ENCODE results near the gene TAOK3.
"Not testable (repeated sequence)": the region's sequence is repeated elsewhere in the genome, so short reads cannot be mapped to it uniquely, and the experiment has no call there.

TAOK3 gene

GRCh38 chr12:118357257-118358007, 15.3 kb downstream of the TAOK3 start:
- Mint-ChIP-seq H3K9me3 (peaks cover 4% of the 10 kb centered on the region), H3K4me3 (no peak overlapping the region), H3K27me3 (ENCODE audit: low read depth) (peaks cover 3% of the 10 kb centered on the region), H3K4me1 (peaks cover 14% of the 10 kb centered on the region), H3K27ac (peak overlapping the region; percentile 51 to 89 (median 65)), H3K36me3 (ENCODE audit: low read depth) (no peaks in the 10 kb centered on the region)
- no peak for TF ChIP-seq CTCF (IDR thresholded peaks at IDR 0.05; ENCODE audit: unreplicated experiment in 3 of 3)

GRCh38 chr12:118356809-118357256, 15.9 kb downstream of the TAOK3 start:
- H3K36me3 Mint-ChIP-seq (ENCODE audit: low read depth): no peaks in the 10 kb centered on the region
- H3K4me1 Mint-ChIP-seq: peaks cover 14% of the 10 kb centered on the region
- H3K4me3 Mint-ChIP-seq: no peak overlapping the region
- no peaks in the 10 kb centered on the region for H3K27me3 Mint-ChIP-seq (ENCODE audit: low read depth)
- peak overlapping the region; percentile 51 to 89 (median 65) for H3K27ac Mint-ChIP-seq
- no peak for TF ChIP-seq CTCF (IDR thresholded peaks at IDR 0.05; ENCODE audit: unreplicated experiment in 3 of 3)
- peaks cover 4% of the 10 kb centered on the region for H3K9me3 Mint-ChIP-seq

GRCh38 chr12:118355843-118356242, 16.9 kb downstream of the TAOK3 start:
- Mint-ChIP-seq H3K36me3 (ENCODE audit: low read depth) (no peaks in the 10 kb centered on the region), H3K4me3 (no peak overlapping the region), H3K4me1 (peaks cover 14% of the 10 kb centered on the region), H3K27ac (no peak overlapping the region), H3K9me3 (peaks cover 4% of the 10 kb centered on the region), H3K27me3 (ENCODE audit: low read depth) (no peaks in the 10 kb centered on the region)
- no peak for TF ChIP-seq CTCF (IDR thresholded peaks at IDR 0.05; ENCODE audit: unreplicated experiment in 3 of 3)

GRCh38 chr12:118354903-118355302, 17.8 kb downstream of the TAOK3 start:
- TF ChIP-seq CTCF (IDR thresholded peaks at IDR 0.05; ENCODE audit: unreplicated experiment in 3 of 3): no peak
- H3K27me3 Mint-ChIP-seq (ENCODE audit: low read depth): no peaks in the 10 kb centered on the region
- H3K9me3 Mint-ChIP-seq: peaks cover 4% of the 10 kb centered on the region
- peaks cover 14% of the 10 kb centered on the region for H3K4me1 Mint-ChIP-seq
- H3K4me3 Mint-ChIP-seq: no peak overlapping the region
- no peaks in the 10 kb centered on the region for H3K36me3 Mint-ChIP-seq (ENCODE audit: low read depth)
- H3K27ac Mint-ChIP-seq: no peak overlapping the region

GRCh38 chr12:118354503-118354902, 18.2 kb downstream of the TAOK3 start:
- H3K9me3 Mint-ChIP-seq; H3K36me3 Mint-ChIP-seq (ENCODE audit: low read depth); H3K27ac Mint-ChIP-seq; H3K27me3 Mint-ChIP-seq (ENCODE audit: low read depth); H3K4me3 Mint-ChIP-seq: not testable (repeated sequence)
- H3K4me1 Mint-ChIP-seq: peaks cover 14% of the 10 kb centered on the region

- Mint-ChIP-seq H3K27ac (no peak overlapping the region), H3K4me3 (no peak overlapping the region), H3K9me3 (peaks cover 4% of the 10 kb centered on the region), H3K27me3 (ENCODE audit: low read depth) (no peaks in the 10 kb centered on the region), H3K36me3 (ENCODE audit: low read depth) (no peaks in the 10 kb centered on the region), H3K4me1 (peaks cover 14% of the 10 kb centered on the region)
- TF ChIP-seq CTCF (IDR thresholded peaks at IDR 0.05; ENCODE audit: unreplicated experiment in 3 of 3): no peak
These were observed 19.0 kb downstream of the TAOK3 start for GRCh38 chr12:118353721-118354120.
